Glutamatergic neuron (in vitro differentiated cells): ENCODE data around the gene ANTXR2. TPM values are rescaled to one million over a fixed set of nuclear protein-coding genes. Genes with fewer than 3 reads are reported as not detected.

Experiments used
- DNase-seq: peaks from one replicate; pipeline ENCODE4 v3.0.0; 2022
- H3K27ac Mint-ChIP-seq: one replicate; pipeline ENCODE4 v1.8.0; 2020; ENCODE audit warnings: mild to moderate bottlenecking, mixed read lengths, inconsistent platforms; ENCODE audit not compliant: unreplicated experiment
- H3K27me3 Mint-ChIP-seq: one replicate; pipeline ENCODE4 v1.8.0; 2020; ENCODE audit warnings: mild to moderate bottlenecking, moderate library complexity, mixed read lengths, inconsistent platforms; ENCODE audit not compliant: unreplicated experiment
- H3K36me3 Mint-ChIP-seq: one replicate; pipeline ENCODE4 v1.8.0; 2020; ENCODE audit warnings: mild to moderate bottlenecking, mixed read lengths, inconsistent platforms; ENCODE audit not compliant: unreplicated experiment
- H3K4me1 Mint-ChIP-seq: one replicate; pipeline ENCODE4 v1.8.0; 2020; ENCODE audit warnings: mild to moderate bottlenecking, low read depth, mixed read lengths, inconsistent platforms; ENCODE audit not compliant: unreplicated experiment
- H3K4me3 Mint-ChIP-seq: one replicate; pipeline ENCODE4 v1.8.0; 2020; ENCODE audit warnings: mild to moderate bottlenecking, mixed read lengths, inconsistent platforms; ENCODE audit not compliant: unreplicated experiment
- H3K9me3 Mint-ChIP-seq: one replicate; pipeline ENCODE4 v1.8.0; 2020; ENCODE audit warnings: mild to moderate bottlenecking, moderate library complexity, mixed read lengths, inconsistent platforms; ENCODE audit not compliant: unreplicated experiment
- CTCF ChIP-seq: fragments of 200-600 bp; sonication (generic); IDR thresholded peaks from one replicate; pipeline ENCODE4 v1.5.0; 2021; ENCODE audit not compliant: partially characterized antibody, unreplicated experiment
- total RNA-seq: library from RNA; stranded (reverse); fragmentation: NEBNext Ultra II Directional; extraction: Animal tissue kit (Norgen Biotek cat#: 25700); gene quantifications from one replicate; pipeline ENCODE4 v1.2.1, GENCODE V29; 2021; ENCODE audit not compliant: unreplicated experiment

The ANTXR2 gene
- total RNA-seq, 1 donor from 2014 or later: 47.8 TPM

- Mint-ChIP-seq H3K9me3 (peaks cover 2% of the 10 kb centered on the region), H3K27me3 (peaks cover 2% of the 10 kb centered on the region), H3K4me3 (no peak overlapping the region), H3K36me3 (no peaks in the 10 kb centered on the region), H3K4me1 (peaks cover 15% of the 10 kb centered on the region), H3K27ac (no peak overlapping the region)
- no peak for DNase-seq
- TF ChIP-seq CTCF: no peak
Observed at GRCh38 chr4:79958466-79959264, 114.4 kb downstream of the ANTXR2 start.

- Mint-ChIP-seq H3K9me3 (no peaks in the 10 kb centered on the region), H3K4me1 (peaks cover 2% of the 10 kb centered on the region)
- TF ChIP-seq CTCF: no peak
Observed at GRCh38 chr4:79949178-79949577, 123.9 kb downstream of the ANTXR2 start.

GRCh38 chr4:79948739-79949138, 124.3 kb downstream of the ANTXR2 start:
- no peaks in the 10 kb centered on the region for H3K27me3 Mint-ChIP-seq
- H3K9me3 Mint-ChIP-seq: no peaks in the 10 kb centered on the region
- peaks cover 2% of the 10 kb centered on the region for H3K4me1 Mint-ChIP-seq
- no peak for DNase-seq
- H3K27ac Mint-ChIP-seq: no peak overlapping the region
- H3K4me3 Mint-ChIP-seq: no peak overlapping the region
- H3K36me3 Mint-ChIP-seq: no peaks in the 10 kb centered on the region
- no peak for TF ChIP-seq CTCF

More at GRCh38 chr4:79949178-79949577, 123.9 kb downstream of the ANTXR2 start:
- no peaks in the 10 kb centered on the region for H3K36me3 Mint-ChIP-seq
- H3K4me3 Mint-ChIP-seq: no peak overlapping the region
- H3K27ac Mint-ChIP-seq: no peak overlapping the region
- no peaks in the 10 kb centered on the region for H3K27me3 Mint-ChIP-seq
- DNase-seq: no peak

GRCh38 chr4:79948261-79948660, 124.8 kb downstream of the ANTXR2 start:
- DNase-seq: no peak
- no peaks in the 10 kb centered on the region for H3K36me3 Mint-ChIP-seq
- no peaks in the 10 kb centered on the region for H3K27me3 Mint-ChIP-seq
- no peaks in the 10 kb centered on the region for H3K9me3 Mint-ChIP-seq
- TF ChIP-seq CTCF: no peak
- no peak overlapping the region for H3K27ac Mint-ChIP-seq
- peaks cover 2% of the 10 kb centered on the region for H3K4me1 Mint-ChIP-seq
- H3K4me3 Mint-ChIP-seq: no peak overlapping the region

GRCh38 chr4:79947386-79947785, 125.6 kb downstream of the ANTXR2 start:
- H3K9me3 Mint-ChIP-seq: no peaks in the 10 kb centered on the region
- H3K4me3 Mint-ChIP-seq: no peak overlapping the region
- no peaks in the 10 kb centered on the region for H3K27me3 Mint-ChIP-seq
- H3K4me1 Mint-ChIP-seq: peaks cover 2% of the 10 kb centered on the region
- no peak for DNase-seq
- TF ChIP-seq CTCF: no peak
- H3K36me3 Mint-ChIP-seq: no peaks in the 10 kb centered on the region
- no peak overlapping the region for H3K27ac Mint-ChIP-seq
